NCI-H345 treated with DMSO at 0.1 percent for 48 hours (cell line): Measurements from ENCODE around the gene NPR1.
"Not testable (repeated sequence)": the region's sequence is repeated elsewhere in the genome, so short reads cannot be mapped to it uniquely, and the experiment has no call there.

Experiments
- DNase-seq: peaks from one replicate; lab custom pipeline; 2025; ENCODE audit not compliant: unreplicated experiment; lab: John Stamatoyannopoulos, UW

Gene NPR1

DNA sequence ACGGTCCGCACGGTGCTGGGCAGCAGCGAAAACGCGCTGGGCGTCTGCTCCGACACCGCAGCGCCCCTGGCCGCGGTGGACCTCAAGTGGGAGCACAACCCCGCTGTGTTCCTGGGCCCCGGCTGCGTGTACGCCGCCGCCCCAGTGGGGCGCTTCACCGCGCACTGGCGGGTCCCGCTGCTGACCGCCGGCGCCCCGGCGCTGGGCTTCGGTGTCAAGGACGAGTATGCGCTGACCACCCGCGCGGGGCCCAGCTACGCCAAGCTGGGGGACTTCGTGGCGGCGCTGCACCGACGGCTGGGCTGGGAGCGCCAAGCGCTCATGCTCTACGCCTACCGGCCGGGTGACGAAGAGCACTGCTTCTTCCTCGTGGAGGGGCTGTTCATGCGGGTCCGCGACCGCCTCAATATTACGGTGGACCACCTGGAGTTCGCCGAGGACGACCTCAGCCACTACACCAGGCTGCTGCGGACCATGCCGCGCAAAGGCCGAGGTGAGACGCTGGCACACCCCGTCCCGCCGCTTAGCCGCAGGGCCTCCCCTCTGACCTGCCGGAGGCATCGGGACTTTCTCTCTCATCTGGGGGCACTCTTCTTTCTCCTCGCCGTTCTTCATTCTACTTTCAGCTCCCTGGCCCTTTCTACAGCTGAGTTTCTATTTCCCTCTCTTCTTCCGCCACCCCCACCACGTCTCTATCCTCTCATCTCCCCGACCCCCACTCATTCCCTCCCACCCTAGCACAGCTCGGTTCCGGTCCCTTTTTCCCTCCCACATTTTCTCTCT is 1.0 kb downstream of the NPR1 start:
- no peak for DNase-seq

- no peak for DNase-seq
Observed at GRCh38 chr1:153680120-153680403, 1.6 kb downstream of the NPR1 start.

DNA sequence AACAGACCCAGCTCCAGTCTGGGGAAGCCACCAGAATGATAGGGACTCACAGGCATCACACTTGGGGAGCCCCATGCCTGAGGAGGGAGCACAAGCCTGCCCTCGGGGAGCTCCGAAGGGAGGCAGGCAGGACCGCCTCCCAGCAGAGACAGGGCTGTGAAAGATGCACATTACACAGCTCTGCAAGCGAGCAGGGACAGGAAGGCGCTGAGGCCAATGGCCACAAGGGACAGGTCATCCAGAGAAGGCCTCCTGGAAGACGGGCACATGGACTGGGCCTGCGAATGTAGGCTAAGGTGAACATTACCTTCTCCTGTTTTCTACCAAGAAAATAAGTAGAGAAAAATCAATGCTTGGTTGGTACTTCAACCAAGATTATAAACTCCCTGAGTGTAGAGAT is 4.2 kb downstream of the NPR1 start:
- no peak for DNase-seq

GRCh38 chr1:153683854-153684253 is 5.4 kb downstream of the NPR1 start:
- no peak for DNase-seq

DNA sequence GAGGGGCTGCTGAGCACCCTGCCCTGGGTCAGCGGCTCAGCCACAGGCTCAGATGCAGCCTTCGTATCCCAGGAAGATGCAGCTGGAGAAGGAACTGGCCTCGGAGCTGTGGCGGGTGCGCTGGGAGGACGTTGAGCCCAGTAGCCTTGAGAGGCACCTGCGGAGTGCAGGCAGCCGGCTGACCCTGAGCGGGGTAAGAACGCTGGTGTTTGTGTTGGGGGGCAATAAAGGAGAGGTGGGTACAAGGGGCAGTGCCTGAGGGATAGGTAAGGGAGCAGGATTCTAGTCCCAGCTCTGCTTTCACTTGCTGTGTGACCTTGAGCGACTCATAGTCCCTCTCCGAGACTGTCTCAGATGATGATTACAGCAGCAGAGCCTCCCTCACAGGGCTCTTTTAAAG is 6.4 kb downstream of the NPR1 start:
- no peak for DNase-seq

- DNase-seq, result no peak
Observed at GRCh38 chr1:153685544-153686340, 7.3 kb downstream of the NPR1 start.

- no peak for DNase-seq
Observed at GRCh38 chr1:153687346-153688125, 9.0 kb downstream of the NPR1 start.

GRCh38 chr1:153688276-153688675 is 9.8 kb downstream of the NPR1 start:
- no peak for DNase-seq

- DNase-seq, result no peak
Observed at GRCh38 chr1:153688736-153689328, 10.3 kb downstream of the NPR1 start.

GRCh38 chr1:153693466-153693865 is 15.0 kb downstream of the NPR1 start:
- no peak for DNase-seq

- no peak for DNase-seq
Observed at GRCh38 chr1:153696741-153697140, 18.3 kb downstream of the NPR1 start.

- no peak for DNase-seq
Observed at GRCh38 chr1:153697191-153698019, 18.9 kb downstream of the NPR1 start.

- DNase-seq, result no peak
Observed at GRCh38 chr1:153698020-153698922, 19.8 kb downstream of the NPR1 start.

- no peak for DNase-seq
Observed at GRCh38 chr1:153698923-153699714, 20.6 kb downstream of the NPR1 start.

DNA sequence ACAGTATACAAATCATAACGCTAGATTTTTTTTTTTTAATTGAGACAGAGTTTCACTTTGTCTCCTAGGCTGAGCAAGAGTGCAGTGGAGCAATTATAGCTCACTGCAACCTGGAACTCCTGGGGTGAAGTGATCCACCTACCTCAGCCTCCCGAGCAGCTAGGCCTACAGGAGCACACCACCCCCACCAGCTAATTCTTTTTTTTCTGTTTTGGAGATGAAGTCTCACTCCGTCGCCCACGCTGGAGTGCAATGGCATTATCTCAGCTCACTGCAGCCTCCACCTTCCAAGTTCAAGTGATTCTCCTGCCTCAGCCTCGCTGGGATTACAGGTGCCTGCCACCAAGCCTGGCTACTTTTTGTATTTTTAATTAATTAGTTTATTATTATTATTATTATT is 21.3 kb downstream of the NPR1 start:
- no peak for DNase-seq

DNA sequence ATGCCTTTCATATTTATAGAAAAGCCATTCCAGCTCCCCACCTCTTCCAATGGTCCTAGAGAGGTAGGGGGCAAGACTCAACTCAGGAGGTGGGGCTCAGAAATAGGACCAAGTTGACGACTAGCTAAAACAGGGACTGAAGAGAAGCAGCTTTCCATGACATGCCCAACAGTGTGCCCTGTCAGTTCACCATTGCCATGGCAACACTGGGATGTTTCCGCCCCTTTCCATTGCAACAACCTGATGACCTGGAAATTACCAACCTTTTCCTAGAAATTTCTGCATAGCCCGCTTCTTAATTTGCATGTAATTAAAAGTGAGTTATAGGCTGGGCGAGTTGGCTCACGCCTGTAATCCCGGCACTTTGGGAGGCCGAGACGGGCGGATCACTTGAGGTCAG is 27.0 kb downstream of the NPR1 start:
- DNase-seq, result no peak

- DNase-seq, result no peak
Observed at GRCh38 chr1:153711026-153711425, 32.5 kb downstream of the NPR1 start.

DNA sequence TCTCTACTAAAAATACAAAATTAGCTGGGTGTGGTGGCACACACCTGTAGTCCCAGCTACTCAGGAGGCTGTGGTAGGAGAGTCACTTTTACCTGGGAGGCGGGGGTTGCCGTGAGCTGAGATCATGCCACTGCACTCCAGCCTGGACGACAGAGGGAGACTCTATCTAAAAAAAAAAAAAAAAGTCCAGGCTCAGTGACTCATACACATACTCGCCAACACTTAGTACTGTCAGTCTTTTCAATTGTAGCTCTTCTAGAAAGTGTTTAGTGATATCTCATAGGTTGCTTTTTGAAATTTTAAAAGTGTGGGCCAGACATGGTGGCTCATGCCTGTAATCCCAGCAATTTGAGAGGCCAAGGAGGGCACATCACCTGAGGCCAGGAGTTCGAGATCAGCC is 37.7 kb downstream of the NPR1 start:
- not testable (repeated sequence) for DNase-seq

GRCh38 chr1:153717330-153717729 is 38.8 kb downstream of the NPR1 start:
- no peak for DNase-seq
